GM12878 (cell line): ENCODE results near the gene PCID2.

ENCODE experiments used
- BRCA1 ChIP-seq: IDR thresholded peaks from 2 replicates; pipeline ENCODE4 v1.6.1; 2011; ENCODE audit warnings: low read depth, low read length, improper control_type of control experiment
- CHD1 ChIP-seq: IDR thresholded peaks from 2 replicates; pipeline ENCODE4 v1.6.1; 2012; ENCODE audit warnings: low read depth, low read length, improper control_type of control experiment
- CTCF ChIP-seq, 3 experiments: IDR thresholded peaks in 2 of 3; conservative IDR thresholded peaks in 1 of 3; 2 replicates each; pipeline ENCODE4 v1.5.1; 2011; ENCODE audit warnings: low read depth in 3 of 3, low read length in 3 of 3, mild to moderate bottlenecking in 3 of 3, control low read depth in 2 of 3, moderate library complexity in 2 of 3, inconsistent platforms in 1 of 3, mixed read lengths in 1 of 3; ENCODE audit not compliant: control insufficient read depth in 2 of 3, insufficient read depth in 1 of 3; ENCODE audit errors: extremely low read depth in 1 of 3
- EED ChIP-seq: sonication (generic); IDR thresholded peaks from 2 replicates; pipeline ENCODE4 v1.6.1; 2016; ENCODE audit warnings: antibody characterized with exemption, low read depth
- ELK1 ChIP-seq: IDR thresholded peaks from 2 replicates; pipeline ENCODE4 v1.6.1; 2012; ENCODE audit warnings: low read depth, low read length, improper control_type of control experiment
- EZH2 ChIP-seq: IDR thresholded peaks from 2 replicates; pipeline ENCODE4 v1.6.1; 2012; ENCODE audit warnings: low read depth, mild to moderate bottlenecking, control low read depth, inconsistent platforms, low read length, borderline replicate concordance; ENCODE audit not compliant: control insufficient read depth
- MAX ChIP-seq: IDR thresholded peaks from 2 replicates; pipeline ENCODE4 v1.6.1; 2012; ENCODE audit warnings: low read depth, low read length, improper control_type of control experiment
- POLR2A ChIP-seq: IDR thresholded peaks from 2 replicates; pipeline ENCODE4 v1.6.1; 2011; ENCODE audit warnings: low read depth, mild to moderate bottlenecking, low read length
- USF1 ChIP-seq: IDR thresholded peaks from 2 replicates; pipeline ENCODE4 v1.6.1; 2011; ENCODE audit warnings: borderline replicate concordance, low read depth, mild to moderate bottlenecking, moderate library complexity, mixed read lengths, low read length; ENCODE audit not compliant: insufficient read depth; ENCODE audit errors: extremely low read length
- ZNF384 ChIP-seq: IDR thresholded peaks from 2 replicates; pipeline ENCODE4 v1.6.1; 2012; ENCODE audit warnings: low read depth, mild to moderate bottlenecking, low read length, improper control_type of control experiment, borderline replicate concordance

GRCh38 chr13:113151745-113152690 is 56.5 kb downstream of the PCID2 start:
- TF ChIP-seq USF1 (no peak), CTCF (IDR thresholded peaks at IDR 0.05 in 2 of 3, conservative IDR thresholded peaks at IDR 0.05 in 1 of 3; ENCODE audit: control insufficient read depth in 2 of 3, extremely low read depth in 1 of 3, insufficient read depth in 1 of 3, low read depth in 3 of 3, low read length in 3 of 3) (no peak), POLR2A (no peak), CHD1 (no peak), EED (no peak), ZNF384 (no peak), MAX (no peak), EZH2 (no peak), BRCA1 (no peak), ELK1 (no peak)
